OCI-LY3 (cell line): ENCODE data around the gene VAT1L.

Experiments
- CTCF ChIP-seq: fragments of 200-600, 300-600 bp; sonication (generic); IDR thresholded peaks from 2 replicates; pipeline ENCODE4 v1.5.1; 2014; ENCODE audit warnings: antibody characterized with exemption, low read length, low read depth
- EZH2phosphoT487 ChIP-seq: fragments of 200-600 bp; shearing (Covaris generic); IDR thresholded peaks from 2 replicates; pipeline ENCODE4 v1.6.1; 2018; ENCODE audit warnings: antibody characterized with exemption, mixed run types, low read depth

GRCh38 chr16:77777745-77778144 lies 10.6 kb upstream of the VAT1L start:
- TF ChIP-seq CTCF (no peak), EZH2phosphoT487 (no peak)
